ENCODE results near the gene OTOP1. TPM values are rescaled to one million over a fixed set of nuclear protein-coding genes. Genes with fewer than 3 reads are reported as not detected.

The OTOP1 gene
- total RNA-seq (2021) = not detected in 2 replicates
- long read RNA-seq = 0 reads

DNA sequence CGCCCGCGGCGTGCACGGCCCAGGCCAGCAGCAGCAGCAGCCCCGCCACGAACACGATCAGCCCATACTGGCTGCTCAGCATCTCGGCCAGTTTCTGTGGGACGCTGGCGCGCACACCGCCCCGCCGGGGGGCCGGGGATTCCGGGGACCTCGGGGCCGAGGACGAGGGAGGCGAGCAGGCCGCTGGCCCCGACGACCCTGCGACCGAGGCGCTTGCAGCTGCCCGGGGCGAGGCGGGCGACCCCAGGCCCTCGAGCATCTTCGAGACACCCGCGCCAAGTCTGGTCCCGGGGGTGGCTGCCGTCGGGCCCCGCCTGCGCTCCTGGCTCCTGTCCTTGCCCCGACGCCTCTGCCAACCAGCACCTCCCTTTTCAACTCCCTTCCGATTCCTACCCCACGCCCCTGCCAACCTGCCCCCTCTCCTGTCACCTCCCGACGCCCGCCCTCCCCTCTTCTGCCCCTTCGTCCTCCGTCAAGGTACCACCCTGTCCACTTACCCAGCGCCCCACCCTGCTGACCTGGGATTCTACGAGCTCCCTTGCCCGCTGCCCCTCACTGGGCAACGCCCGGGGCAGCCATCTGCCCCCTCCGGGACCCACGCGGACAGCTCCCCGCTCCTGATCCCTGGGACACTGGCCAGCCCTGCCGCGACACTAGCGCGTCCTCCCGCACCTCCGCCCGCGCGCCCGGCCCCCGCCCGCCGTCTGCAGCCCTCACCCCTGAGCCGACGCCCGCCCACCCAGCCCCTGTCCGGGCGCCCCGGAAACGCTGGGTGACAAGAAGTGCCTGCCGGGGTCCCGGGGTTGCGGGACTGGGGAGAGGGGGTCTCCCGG is at the start of gene OTOP1:
TSS of gene OTOP1 (minus strand) at position 324 of the 833 bp plus-strand sequence. CDS start at position 259, 65 bp downstream.
- H2BK20ac ChIP-seq (ENCODE audit: low read depth, low read length, poor library complexity, severe bottlenecking) = no peak within 1 kb of the TSS
- H4K8ac ChIP-seq (replicated peaks; ENCODE audit: insufficient read length, low read depth, low read length) = no peak within 1 kb of the TSS
- Mint-ChIP-seq H3K27ac (peak within 1 kb of the TSS in 1 of 3 experiments; percentile 32; a peak in 1 of 7 replicates), H3K27me3 (ENCODE audit: low read depth) (peaks cover 88% of the 10 kb centered on the region), H3K4me3 (peak within 1 kb of the TSS; percentile 38 to 74), H3K4me1 (peaks cover 7 to 14% of the 10 kb centered on the region in 2 experiments), H3K9me3 (peaks cover 2 to 10% of the 10 kb centered on the region in 2 experiments; a peak in 3 of 5 replicates), H3K36me3 (ENCODE audit: insufficient read depth in 1 of 3, low read depth in 3 of 3) (no peaks in the 10 kb centered on the region)
- no peak within 1 kb of the TSS for H3K27ac ChIP-seq (ENCODE audit: insufficient read length, low read depth, low read length)
- peak within 1 kb of the TSS; percentile 29 for H3K4me2 ChIP-seq (ENCODE audit: insufficient read depth, insufficient read length, low read length)
- H3K9ac ChIP-seq (ENCODE audit: extremely low read depth, insufficient read length, low read length) = no peak within 1 kb of the TSS
- H2BK15ac ChIP-seq (ENCODE audit: low read depth, low read length) = no peak within 1 kb of the TSS
- no peak for TF ChIP-seq CTCF (conservative IDR thresholded peaks at IDR 0.05)
- H3K4me1 ChIP-seq (ENCODE audit: insufficient read depth, low read length) = no peaks in the 10 kb centered on the region
- DNase-seq = no peak
- no peaks in the 10 kb centered on the region for H3K79me2 ChIP-seq (ENCODE audit: insufficient read depth, low read length)
- no peak within 1 kb of the TSS for H2BK12ac ChIP-seq (ENCODE audit: insufficient read length, low read depth, low read length)
- no peak within 1 kb of the TSS for H3K23ac ChIP-seq (ENCODE audit: insufficient read length, low read depth, low read length)
- no peak within 1 kb of the TSS for H3K14ac ChIP-seq (ENCODE audit: insufficient read depth, low read length)
- H3K4ac ChIP-seq (ENCODE audit: low read depth, low read length) = no peak within 1 kb of the TSS
- peaks cover 45% of the 10 kb centered on the region for H3K27me3 ChIP-seq (ENCODE audit: insufficient read depth, low read length)
- peaks cover 3% of the 10 kb centered on the region for H3K23me2 ChIP-seq (ENCODE audit: insufficient read length, low read depth, low read length, poor library complexity, severe bottlenecking)
- H3K18ac ChIP-seq (ENCODE audit: insufficient read length, low read depth, low read length) = no peak within 1 kb of the TSS
- no peaks in the 10 kb centered on the region for H3K79me1 ChIP-seq (ENCODE audit: insufficient read depth, low read depth, low read length, poor library complexity, severe bottlenecking)
- H3K56ac ChIP-seq (ENCODE audit: insufficient read length, low read depth, low read length) = no peak within 1 kb of the TSS
- H3T11ph ChIP-seq (ENCODE audit: low read length) = no peak within 1 kb of the TSS
- H2AK5ac ChIP-seq (ENCODE audit: insufficient read length, low read length) = no peak within 1 kb of the TSS
- WGBS (ENCODE audit: extremely low coverage, insufficient read length, low lambda C conversion rate) = no CpG with 5 or more reads among the region's 82 CpGs
- H3K9me3 ChIP-seq (ENCODE audit: control insufficient read depth, low read depth, low read length) = no peaks in the 10 kb centered on the region
- H2AFZ ChIP-seq (ENCODE audit: low read length) = no peak within 1 kb of the TSS
- no peak within 1 kb of the TSS for H2BK5ac ChIP-seq (ENCODE audit: insufficient read length, low read length)
- H4K5ac ChIP-seq (ENCODE audit: insufficient read length, low read depth, low read length) = no peak within 1 kb of the TSS
- H4K20me1 ChIP-seq (ENCODE audit: control insufficient read depth, insufficient read depth, insufficient read length) = no peaks in the 10 kb centered on the region
- no peak within 1 kb of the TSS for H4K91ac ChIP-seq (ENCODE audit: insufficient read length, low read depth, low read length)
- no peak within 1 kb of the TSS for H2BK120ac ChIP-seq (ENCODE audit: low read depth, low read length, poor library complexity, severe bottlenecking)
